Breast epithelium (tissue), 3 donors: Measurements from ENCODE around the gene CYB5D1.

Source experiments
- POLR2A ChIP-seq: fragments of 450-650 bp; IDR thresholded peaks from one replicate; pipeline ENCODE4 v1.6.1; 2016; ENCODE audit warnings: antibody characterized with exemption, mild to moderate bottlenecking, moderate library complexity
- POLR2AphosphoS5 ChIP-seq, 3 donors: sonication (generic); formaldehyde crosslinking; IDR thresholded peaks; one replicate each; pipeline ENCODE4 v1.6.1; 2017; ENCODE audit warnings: antibody characterized with exemption in 3 of 3
- TF ChIP-seq, protein P1 (sequence below), 3 donors: fragments of 450-650 bp; IDR thresholded peaks; one replicate each; pipeline ENCODE4 v1.5.1; 2016 to 2017; ENCODE audit warnings: antibody characterized with exemption in 3 of 3, mild to moderate bottlenecking in 3 of 3, moderate library complexity in 3 of 3

DNA sequence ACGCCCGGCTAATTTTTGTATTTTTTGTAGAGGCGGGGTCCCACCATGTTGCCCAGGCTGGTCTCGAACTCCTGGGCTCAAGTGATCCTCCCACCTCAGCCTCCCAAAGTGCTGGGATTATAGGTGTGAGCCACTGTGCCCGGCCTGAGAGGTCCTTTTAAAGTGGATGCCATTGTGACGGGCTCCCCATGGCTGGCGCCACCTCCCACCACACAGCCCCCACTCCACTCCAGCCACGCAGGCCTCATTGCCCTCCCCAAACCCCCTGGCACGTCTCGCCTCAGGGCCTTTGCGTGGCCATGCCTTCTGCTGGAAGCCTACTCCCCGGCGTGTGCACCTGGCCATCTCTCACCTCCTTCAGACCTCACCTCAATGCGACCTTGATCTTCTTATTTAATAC lies 35.7 kb upstream of the CYB5D1 start:
- TF ChIP-seq, protein P1, sequence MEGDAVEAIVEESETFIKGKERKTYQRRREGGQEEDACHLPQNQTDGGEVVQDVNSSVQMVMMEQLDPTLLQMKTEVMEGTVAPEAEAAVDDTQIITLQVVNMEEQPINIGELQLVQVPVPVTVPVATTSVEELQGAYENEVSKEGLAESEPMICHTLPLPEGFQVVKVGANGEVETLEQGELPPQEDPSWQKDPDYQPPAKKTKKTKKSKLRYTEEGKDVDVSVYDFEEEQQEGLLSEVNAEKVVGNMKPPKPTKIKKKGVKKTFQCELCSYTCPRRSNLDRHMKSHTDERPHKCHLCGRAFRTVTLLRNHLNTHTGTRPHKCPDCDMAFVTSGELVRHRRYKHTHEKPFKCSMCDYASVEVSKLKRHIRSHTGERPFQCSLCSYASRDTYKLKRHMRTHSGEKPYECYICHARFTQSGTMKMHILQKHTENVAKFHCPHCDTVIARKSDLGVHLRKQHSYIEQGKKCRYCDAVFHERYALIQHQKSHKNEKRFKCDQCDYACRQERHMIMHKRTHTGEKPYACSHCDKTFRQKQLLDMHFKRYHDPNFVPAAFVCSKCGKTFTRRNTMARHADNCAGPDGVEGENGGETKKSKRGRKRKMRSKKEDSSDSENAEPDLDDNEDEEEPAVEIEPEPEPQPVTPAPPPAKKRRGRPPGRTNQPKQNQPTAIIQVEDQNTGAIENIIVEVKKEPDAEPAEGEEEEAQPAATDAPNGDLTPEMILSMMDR (IDR thresholded peaks at IDR 0.05) = no peak
- TF ChIP-seq POLR2A (no peak), POLR2AphosphoS5 (IDR thresholded peaks at IDR 0.05) (no peak)
